Activated T-cell treated with anti-CD3 and anti-CD28 coated beads, Interleukin-2, amount 50 U/mL, for 4 hours (primary cell): Measurements from ENCODE around the gene IL17RC. TPM values are rescaled to one million over a fixed set of nuclear protein-coding genes. Genes with fewer than 3 reads are reported as not detected.
"Not testable (repeated sequence)": the region's sequence is repeated elsewhere in the genome, so short reads cannot be mapped to it uniquely, and the experiment has no call there.

Source experiments
- ATAC-seq, 2 donors: fragments of 200-7000 bp; cut with Tn5 transposase; one replicate each; pipeline ENCODE4 v1.10.0; 2021
- DNase-seq: peaks from one replicate; pipeline ENCODE4 v3.0.0-alpha.2; 2020
- H3K27me3 Mint-ChIP-seq: one replicate; pipeline ENCODE4 v1.8.0; 2021; ENCODE audit warnings: low read depth, mixed read lengths
- H3K36me3 Mint-ChIP-seq: one replicate; pipeline ENCODE4 v1.8.0; 2022; ENCODE audit warnings: mixed read lengths; ENCODE audit not compliant: insufficient read depth
- H3K4me1 Mint-ChIP-seq: one replicate; pipeline ENCODE4 v1.8.0; 2021; ENCODE audit warnings: low read depth, mixed read lengths
- H3K4me3 Mint-ChIP-seq: one replicate; pipeline ENCODE4 v1.8.0; 2021; ENCODE audit warnings: mild to moderate bottlenecking, moderate library complexity, mixed read lengths
- H3K9me3 Mint-ChIP-seq: one replicate; pipeline ENCODE4 v1.8.0; 2021; ENCODE audit warnings: mixed read lengths
- total RNA-seq, 3 donors: library from RNA; stranded (reverse); gene quantifications; one replicate each; pipeline ENCODE4 v1.2.1, GENCODE V29; 2021

Gene IL17RC
- total RNA-seq, 3 donors from 2014 or later = 0.27 to 0.53 (median 0.40) TPM

DNA sequence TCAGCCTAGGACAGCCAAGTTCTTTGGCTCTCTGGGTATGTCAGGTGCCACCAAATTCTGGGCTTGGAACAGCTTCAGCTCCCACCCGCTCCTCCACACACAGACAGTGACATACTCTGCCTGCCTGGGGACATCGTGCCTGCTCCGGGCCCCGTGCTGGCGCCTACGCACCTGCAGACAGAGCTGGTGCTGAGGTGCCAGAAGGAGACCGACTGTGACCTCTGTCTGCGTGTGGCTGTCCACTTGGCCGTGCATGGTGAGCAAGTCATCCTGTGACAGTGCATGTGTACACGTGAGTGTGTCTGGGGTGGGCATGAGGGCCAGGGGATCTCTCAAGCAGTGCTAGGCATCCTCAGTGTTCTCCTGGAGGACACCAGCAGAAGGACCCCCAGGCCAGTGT lies 922 bp downstream of the IL17RC start:
- ATAC-seq = no peak
- H3K4me3 Mint-ChIP-seq = no peak overlapping the region

DNA sequence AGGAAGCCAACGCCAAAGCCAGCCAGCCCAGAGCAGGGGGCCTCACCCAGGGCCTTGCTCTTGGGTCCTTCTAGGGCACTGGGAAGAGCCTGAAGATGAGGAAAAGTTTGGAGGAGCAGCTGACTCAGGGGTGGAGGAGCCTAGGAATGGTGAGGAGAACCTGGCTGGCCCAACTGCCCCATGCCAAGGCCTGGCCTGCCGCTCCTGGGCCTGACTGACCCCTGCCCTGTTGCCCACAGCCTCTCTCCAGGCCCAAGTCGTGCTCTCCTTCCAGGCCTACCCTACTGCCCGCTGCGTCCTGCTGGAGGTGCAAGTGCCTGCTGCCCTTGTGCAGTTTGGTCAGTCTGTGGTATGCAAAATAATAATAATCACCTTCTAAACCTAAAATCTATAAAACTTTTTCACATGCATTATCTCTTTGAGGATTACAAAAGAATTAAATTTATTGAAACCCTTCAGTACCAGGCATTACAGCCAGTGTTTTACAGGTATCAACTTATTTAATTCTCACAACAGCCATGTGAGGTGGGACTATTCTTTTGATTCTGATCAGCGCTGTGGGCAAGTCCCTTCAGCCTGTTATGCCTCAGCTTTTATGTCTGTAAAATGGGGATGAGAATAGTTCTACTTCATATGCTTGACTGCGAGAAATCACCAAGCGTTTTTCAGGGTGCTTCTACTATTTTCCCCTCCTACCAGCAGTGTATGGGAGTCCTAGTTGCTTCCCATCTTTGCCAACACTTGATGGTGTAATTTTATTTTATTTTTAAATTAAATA lies 1.6 kb downstream of the IL17RC start:
- ATAC-seq (no peak), DNase-seq (no peak)
- H3K4me3 Mint-ChIP-seq = no peak overlapping the region
- no peaks in the 10 kb centered on the region for H3K9me3 Mint-ChIP-seq
- H3K4me1 Mint-ChIP-seq = peaks cover 11% of the 10 kb centered on the region
- H3K36me3 Mint-ChIP-seq = no peaks in the 10 kb centered on the region
- H3K27me3 Mint-ChIP-seq = no peaks in the 10 kb centered on the region

More for the DNA sequence above, 922 bp downstream of the IL17RC start:
- Mint-ChIP-seq H3K36me3 (no peaks in the 10 kb centered on the region), H3K4me1 (peaks cover 12% of the 10 kb centered on the region), H3K9me3 (no peaks in the 10 kb centered on the region), H3K27me3 (no peaks in the 10 kb centered on the region)
- no peak for DNase-seq

DNA sequence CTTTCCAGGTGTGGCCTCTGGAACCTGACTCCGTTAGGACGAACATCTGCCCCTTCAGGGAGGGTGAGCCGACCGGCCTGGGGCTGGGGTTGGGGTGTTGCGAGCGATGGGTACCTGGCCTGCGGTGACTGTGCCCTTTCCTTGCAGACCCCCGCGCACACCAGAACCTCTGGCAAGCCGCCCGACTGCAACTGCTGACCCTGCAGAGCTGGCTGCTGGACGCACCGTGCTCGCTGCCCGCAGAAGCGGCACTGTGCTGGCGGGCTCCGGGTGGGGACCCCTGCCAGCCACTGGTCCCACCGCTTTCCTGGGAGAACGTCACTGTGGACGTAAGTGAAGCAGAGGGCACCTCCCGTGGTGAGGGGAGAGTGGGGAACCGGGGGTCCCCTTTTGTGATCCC lies 11.3 kb downstream of the IL17RC start:
- no peaks in the 10 kb centered on the region for H3K9me3 Mint-ChIP-seq
- ATAC-seq = no peak
- H3K4me1 Mint-ChIP-seq = peaks cover 15% of the 10 kb centered on the region
- DNase-seq = no peak
- no peaks in the 10 kb centered on the region for H3K27me3 Mint-ChIP-seq
- no peaks in the 10 kb centered on the region for H3K36me3 Mint-ChIP-seq
- no peak overlapping the region for H3K4me3 Mint-ChIP-seq

DNA sequence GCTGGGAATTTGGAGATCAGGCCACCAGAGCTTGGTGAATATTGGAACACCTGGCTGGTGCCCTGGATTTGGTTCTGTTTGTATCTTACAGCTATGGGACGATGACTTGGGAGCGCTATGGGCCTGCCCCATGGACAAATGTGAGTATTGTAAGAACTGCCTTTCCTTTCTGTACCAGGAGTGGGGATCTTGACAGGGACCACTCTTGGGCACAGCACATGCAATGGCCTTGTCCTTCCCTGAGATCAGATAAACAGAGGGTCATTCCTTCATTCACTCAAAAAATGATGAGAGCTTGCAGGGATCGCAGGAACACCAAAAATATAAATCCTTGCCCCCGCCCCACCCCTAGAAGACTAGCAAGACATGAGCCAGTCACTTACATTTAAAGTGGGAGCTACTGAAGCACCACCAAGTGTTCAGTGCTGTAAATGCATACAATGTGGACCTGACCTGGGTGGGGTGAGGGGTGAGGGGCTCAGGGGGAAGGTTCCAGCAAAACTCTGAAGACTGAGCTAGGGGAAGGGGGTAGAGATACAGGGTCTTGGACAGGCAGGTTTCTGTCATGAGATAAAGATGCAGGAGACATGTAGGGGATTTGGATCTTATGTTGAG lies 14.0 kb downstream of the IL17RC start:
- Mint-ChIP-seq H3K27me3 (no peaks in the 10 kb centered on the region), H3K4me3 (no peak overlapping the region), H3K4me1 (peaks cover 36% of the 10 kb centered on the region), H3K9me3 (no peaks in the 10 kb centered on the region), H3K36me3 (peaks cover 10% of the 10 kb centered on the region)
- ATAC-seq (no peak), DNase-seq (no peak)

DNA sequence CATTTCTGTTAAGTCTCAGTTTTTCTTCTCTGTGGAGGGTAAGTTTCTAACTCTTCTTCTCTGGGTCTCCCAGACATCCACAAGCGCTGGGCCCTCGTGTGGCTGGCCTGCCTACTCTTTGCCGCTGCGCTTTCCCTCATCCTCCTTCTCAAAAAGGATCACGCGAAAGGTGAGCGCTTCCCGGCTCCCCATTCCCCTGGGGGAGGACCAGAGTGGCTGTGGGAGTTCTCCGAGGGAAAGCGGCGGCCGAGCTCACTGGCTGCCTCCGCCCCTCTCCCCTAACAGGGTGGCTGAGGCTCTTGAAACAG lies 15.6 kb downstream of the IL17RC start:
- Mint-ChIP-seq H3K9me3 (no peaks in the 10 kb centered on the region), H3K36me3 (peaks cover 10% of the 10 kb centered on the region), H3K27me3 (no peaks in the 10 kb centered on the region), H3K4me1 (peaks cover 37% of the 10 kb centered on the region), H3K4me3 (peak overlapping the region; percentile 97)
- DNase-seq (no peak), ATAC-seq (no peak)

DNA sequence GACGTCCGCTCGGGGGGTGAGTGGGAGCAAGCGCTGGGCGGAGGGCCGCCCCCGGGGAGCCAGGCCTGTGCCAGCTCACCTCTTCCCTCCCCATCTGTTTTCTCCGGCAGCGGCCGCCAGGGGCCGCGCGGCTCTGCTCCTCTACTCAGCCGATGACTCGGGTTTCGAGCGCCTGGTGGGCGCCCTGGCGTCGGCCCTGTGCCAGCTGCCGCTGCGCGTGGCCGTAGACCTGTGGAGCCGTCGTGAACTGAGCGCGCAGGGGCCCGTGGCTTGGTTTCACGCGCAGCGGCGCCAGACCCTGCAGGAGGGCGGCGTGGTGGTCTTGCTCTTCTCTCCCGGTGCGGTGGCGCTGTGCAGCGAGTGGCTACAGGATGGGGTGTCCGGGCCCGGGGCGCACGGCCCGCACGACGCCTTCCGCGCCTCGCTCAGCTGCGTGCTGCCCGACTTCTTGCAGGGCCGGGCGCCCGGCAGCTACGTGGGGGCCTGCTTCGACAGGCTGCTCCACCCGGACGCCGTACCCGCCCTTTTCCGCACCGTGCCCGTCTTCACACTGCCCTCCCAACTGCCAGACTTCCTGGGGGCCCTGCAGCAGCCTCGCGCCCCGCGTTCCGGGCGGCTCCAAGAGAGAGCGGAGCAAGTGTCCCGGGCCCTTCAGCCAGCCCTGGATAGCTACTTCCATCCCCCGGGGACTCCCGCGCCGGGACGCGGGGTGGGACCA lies 16.1 kb downstream of the IL17RC start:
- DNase-seq (peak; percentile 88), ATAC-seq (peak; percentile 79 to 81)
- Mint-ChIP-seq H3K27me3 (no peaks in the 10 kb centered on the region), H3K4me1 (peaks cover 37% of the 10 kb centered on the region), H3K4me3 (peak overlapping the region; percentile 97), H3K9me3 (no peaks in the 10 kb centered on the region), H3K36me3 (peaks cover 11% of the 10 kb centered on the region)

DNA sequence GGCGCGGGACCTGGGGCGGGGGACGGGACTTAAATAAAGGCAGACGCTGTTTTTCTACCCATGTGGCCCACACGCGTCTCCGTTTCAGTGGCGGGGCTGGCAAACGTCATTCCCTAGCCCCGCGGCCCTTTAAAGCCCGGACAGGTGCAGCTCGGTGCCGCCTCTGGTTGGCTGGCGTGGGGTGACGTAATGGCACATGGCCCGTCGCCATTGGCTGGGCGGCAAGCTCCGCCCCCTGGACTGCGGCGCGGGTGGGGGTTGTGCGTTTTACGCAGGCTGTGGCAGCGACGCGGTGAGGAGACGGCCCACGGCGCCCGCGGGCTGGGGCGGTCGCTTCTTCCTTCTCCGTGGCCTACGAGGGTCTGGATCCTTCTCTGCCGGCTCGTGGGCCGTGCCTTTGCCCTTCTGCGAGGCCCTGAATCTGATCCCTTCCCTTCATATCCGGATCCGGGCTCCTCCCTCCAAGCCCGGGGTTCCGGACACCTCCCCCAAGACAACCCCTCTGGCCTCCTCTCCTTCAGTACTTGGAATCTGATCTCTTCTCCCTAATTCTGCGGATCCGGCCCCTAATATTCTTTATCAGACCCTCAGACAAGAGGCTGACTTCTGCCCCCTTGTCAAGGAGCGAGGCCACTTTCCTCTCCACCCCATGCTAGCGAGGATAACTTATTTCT lies 16.8 kb downstream of the IL17RC start, which contains the start of gene CRELD1:
Gene CRELD1 (plus strand): TSS at position 274 of the 674 bp plus-strand sequence. CDS start 605 bp downstream, outside the sequence.
- Mint-ChIP-seq H3K9me3 (no peaks in the 10 kb centered on the region), H3K36me3 (peaks cover 14% of the 10 kb centered on the region), H3K4me3 (peak within 1 kb of the TSS; percentile 97), H3K27me3 (no peaks in the 10 kb centered on the region), H3K4me1 (peaks cover 37% of the 10 kb centered on the region)
- peak; percentile 84 for ATAC-seq
- DNase-seq = peak; percentile 98

DNA sequence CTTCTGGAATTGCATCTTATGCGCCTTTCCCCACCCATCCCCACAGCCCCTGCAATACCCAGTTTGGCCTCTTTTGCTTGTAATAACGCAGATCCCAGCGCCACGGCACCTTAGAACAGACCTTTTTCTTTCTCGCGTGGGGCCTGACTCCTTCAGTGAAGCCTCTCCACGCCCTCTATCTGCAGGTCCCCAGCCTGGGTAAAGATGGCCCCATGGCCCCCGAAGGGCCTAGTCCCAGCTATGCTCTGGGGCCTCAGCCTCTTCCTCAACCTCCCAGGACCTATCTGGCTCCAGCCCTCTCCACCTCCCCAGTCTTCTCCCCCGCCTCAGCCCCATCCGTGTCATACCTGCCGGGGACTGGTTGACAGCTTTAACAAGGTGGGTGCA lies 17.3 kb downstream of the IL17RC start:
- Mint-ChIP-seq H3K4me3 (peak overlapping the region; percentile 97), H3K4me1 (peaks cover 37% of the 10 kb centered on the region), H3K36me3 (peaks cover 14% of the 10 kb centered on the region), H3K27me3 (no peaks in the 10 kb centered on the region), H3K9me3 (no peaks in the 10 kb centered on the region)
- ATAC-seq (no peak), DNase-seq (peak; percentile 26)

DNA sequence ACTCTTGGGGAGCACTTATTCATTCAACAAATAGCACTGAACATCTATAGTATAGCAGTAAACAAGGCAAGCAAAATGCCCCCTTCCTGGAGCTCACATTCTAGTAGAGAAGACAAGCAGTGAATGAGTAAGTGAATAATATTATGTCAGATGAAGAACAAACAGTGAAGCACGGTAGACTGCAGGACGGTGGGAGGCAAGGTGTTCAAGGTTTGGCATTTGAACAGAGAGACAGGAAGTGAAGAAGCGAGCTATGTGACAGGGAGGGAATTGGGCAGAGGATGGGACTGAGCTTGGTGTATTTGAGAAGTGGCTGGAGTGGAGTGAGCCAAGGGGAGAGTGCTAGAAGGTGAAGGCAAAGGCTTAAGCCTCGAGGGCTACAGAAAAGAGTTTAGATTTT lies 18.1 kb downstream of the IL17RC start:
- peaks cover 14% of the 10 kb centered on the region for H3K36me3 Mint-ChIP-seq
- H3K4me1 Mint-ChIP-seq = peaks cover 37% of the 10 kb centered on the region
- no peak for ATAC-seq
- H3K27me3 Mint-ChIP-seq = no peaks in the 10 kb centered on the region
- H3K4me3 Mint-ChIP-seq = peak overlapping the region; percentile 97
- H3K9me3 Mint-ChIP-seq = no peaks in the 10 kb centered on the region
- no peak for DNase-seq

DNA sequence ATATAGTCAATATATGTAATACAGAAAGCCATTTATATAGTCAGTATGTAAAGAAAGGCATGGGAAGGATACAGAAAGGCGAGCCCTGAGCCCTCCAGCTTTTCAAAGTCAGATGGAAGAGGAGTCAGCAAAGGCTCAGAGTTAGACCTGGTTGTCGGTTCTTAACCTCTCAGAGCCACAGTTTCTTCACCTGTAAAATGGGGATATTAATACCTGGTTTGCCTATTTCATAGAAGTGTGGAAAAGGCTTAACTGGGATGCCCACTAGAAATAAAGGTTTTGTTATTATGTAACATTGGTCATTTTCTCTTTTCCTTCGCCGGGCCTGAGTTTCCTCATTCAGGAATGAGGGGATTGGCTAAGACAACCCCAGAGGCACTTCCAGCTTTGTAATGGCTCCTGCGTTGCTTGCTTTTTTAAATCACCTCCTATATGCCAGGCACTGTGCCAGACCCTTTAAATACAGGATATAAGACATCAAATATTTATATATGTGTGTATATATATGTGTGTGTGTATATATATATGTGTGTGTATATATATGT lies 19.1 kb downstream of the IL17RC start:
- Mint-ChIP-seq H3K9me3 (no peaks in the 10 kb centered on the region), H3K4me1 (peaks cover 34% of the 10 kb centered on the region), H3K36me3 (peaks cover 14% of the 10 kb centered on the region), H3K4me3 (peak overlapping the region; percentile 97), H3K27me3 (no peaks in the 10 kb centered on the region)
- no peak for DNase-seq
- no peak for ATAC-seq

DNA sequence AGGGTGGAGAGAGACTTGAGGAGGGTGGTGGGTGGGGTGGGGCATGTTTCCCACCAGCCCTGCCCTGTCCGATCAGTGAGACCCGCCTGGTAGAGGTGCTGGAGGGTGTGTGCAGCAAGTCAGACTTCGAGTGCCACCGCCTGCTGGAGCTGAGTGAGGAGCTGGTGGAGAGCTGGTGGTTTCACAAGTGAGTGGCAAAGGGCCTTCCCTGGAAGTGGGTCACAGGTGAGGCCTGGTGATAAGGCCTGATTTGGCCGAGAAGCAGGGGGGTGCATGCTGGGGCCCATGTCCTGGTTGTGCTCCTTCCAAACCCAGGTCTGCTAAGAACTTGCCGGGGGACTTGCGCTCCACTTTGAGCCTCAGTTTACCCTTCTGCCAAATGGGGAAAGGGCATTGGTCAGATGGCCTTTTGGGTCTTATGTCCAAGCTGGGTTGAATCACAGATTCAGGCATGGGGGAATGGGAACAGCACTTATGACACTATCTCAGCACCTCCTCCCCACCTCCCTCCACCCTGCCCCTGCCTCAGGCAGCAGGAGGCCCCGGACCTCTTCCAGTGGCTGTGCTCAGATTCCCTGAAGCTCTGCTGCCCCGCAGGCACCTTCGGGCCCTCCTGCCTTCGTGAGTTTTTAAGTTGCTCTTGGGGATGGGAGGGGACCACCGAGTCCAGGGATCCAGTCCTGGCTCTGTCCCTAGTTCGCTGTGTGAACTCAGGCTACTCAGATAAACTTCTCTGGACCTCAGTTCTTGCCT lies 20.8 kb downstream of the IL17RC start:
- ATAC-seq = no peak
- no peak overlapping the region for H3K4me3 Mint-ChIP-seq
- DNase-seq = no peak
- no peaks in the 10 kb centered on the region for H3K9me3 Mint-ChIP-seq
- H3K27me3 Mint-ChIP-seq = no peaks in the 10 kb centered on the region
- peaks cover 23% of the 10 kb centered on the region for H3K4me1 Mint-ChIP-seq
- peaks cover 18% of the 10 kb centered on the region for H3K36me3 Mint-ChIP-seq

DNA sequence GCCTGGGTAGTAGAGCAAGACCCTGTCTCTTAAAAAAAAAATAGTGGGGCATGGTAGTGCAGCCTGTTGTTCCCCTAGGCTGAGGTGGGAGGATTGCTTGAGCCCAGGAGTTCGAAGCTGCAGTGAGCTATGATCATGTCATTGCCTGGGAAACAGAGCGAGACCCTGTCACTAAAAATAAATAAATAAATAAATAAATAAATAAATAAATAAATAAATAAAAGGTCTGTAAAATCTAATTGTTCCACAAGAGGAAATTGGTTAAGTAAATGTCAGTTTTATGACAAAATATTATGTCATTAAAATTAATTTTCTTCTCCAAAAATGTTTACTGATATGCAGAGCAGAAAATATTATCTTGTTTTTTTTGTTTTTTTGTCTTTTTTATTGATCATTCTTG lies 22.1 kb downstream of the IL17RC start:
- no peak for DNase-seq
- no peak for ATAC-seq
- H3K9me3 Mint-ChIP-seq = no peaks in the 10 kb centered on the region
- no peak overlapping the region for H3K4me3 Mint-ChIP-seq
- H3K4me1 Mint-ChIP-seq = peaks cover 20% of the 10 kb centered on the region
- H3K27me3 Mint-ChIP-seq = no peaks in the 10 kb centered on the region
- H3K36me3 Mint-ChIP-seq = peaks cover 19% of the 10 kb centered on the region

DNA sequence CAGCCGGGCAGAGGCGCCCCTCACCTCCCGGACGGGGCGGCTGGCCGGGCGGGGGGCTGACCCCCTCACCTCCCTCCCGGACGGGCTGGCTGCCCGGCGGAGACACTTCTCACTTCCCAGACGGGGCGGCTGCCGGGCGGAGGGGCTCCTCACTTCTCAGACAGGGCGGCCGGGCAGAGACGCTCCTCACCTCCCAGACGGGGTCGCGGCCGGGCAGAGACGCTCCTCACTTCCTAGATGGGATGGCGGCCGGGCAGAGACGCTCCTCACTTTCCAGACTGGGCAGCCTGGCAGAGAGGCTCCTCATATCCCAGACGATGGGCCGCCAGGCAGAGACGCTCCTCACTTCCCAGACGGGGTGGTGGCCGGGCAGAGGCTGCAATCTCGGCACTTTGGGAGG lies 23.0 kb downstream of the IL17RC start:
- DNase-seq, ATAC-seq, H3K9me3 Mint-ChIP-seq, H3K4me3 Mint-ChIP-seq, H3K27me3 Mint-ChIP-seq: not testable (repeated sequence)
- peaks cover 20% of the 10 kb centered on the region for H3K36me3 Mint-ChIP-seq
- H3K4me1 Mint-ChIP-seq = peaks cover 11% of the 10 kb centered on the region
